ENCODE data around the gene TAS1R3.
A peak's percentile ranks its signal among the peaks of the same experiment; 100 is the strongest.

TAS1R3 gene

GRCh38 chr1:1285611-1286311, 45.3 kb upstream of the TAS1R3 start:
- Histone ChIP-seq H3K4me1 (ENCODE audit: control extremely low read depth in 1 of 4, control insufficient read depth in 4 of 4, insufficient read depth in 4 of 4, low read length in 3 of 4) (no peaks in the 10 kb centered on the region), H3K9me3 (ENCODE audit: control extremely low read depth in 1 of 5, control insufficient read depth in 4 of 5, insufficient read depth in 2 of 5, low read depth in 1 of 5, low read length in 4 of 5) (no peaks in the 10 kb centered on the region), H3K4me3 (ENCODE audit: control insufficient read depth in 1 of 7, extremely low read depth in 1 of 7, insufficient read depth in 4 of 7, low read depth in 2 of 7, low read length in 6 of 7) (no peak overlapping the region), H3K27ac (ENCODE audit: insufficient read depth in 1 of 2, low read depth in 1 of 2, low read length in 2 of 2, poor library complexity in 1 of 2, severe bottlenecking in 2 of 2) (no peak overlapping the region), H3K36me3 (ENCODE audit: control insufficient read depth in 4 of 4, insufficient read depth in 4 of 4, low read length in 3 of 4) (no peaks in the 10 kb centered on the region), H3K27me3 (replicated peaks in 2 of 5; ENCODE audit: control insufficient read depth in 4 of 5, insufficient read depth in 5 of 5, low read length in 4 of 5) (no peaks in the 10 kb centered on the region)
- CTCF ChIA-PET = no interaction called here
- POLR2A ChIA-PET = no interaction called here
- DNase-seq = no peak
- 82% methylated on average over 36 of the region's 37 CpGs for WGBS (ENCODE audit: insufficient coverage)

- DNase-seq = no peak
- ChIA-PET CTCF (interaction anchor here (0.7 to 1.5 kb wide), 5 partner anchors 11 to 165 kb away, joined by 3 to 4 read pairs (median 3); no protein-coding TSS in a partner anchor), POLR2A (no interaction called here)
- Histone ChIP-seq H3K4me1 (ENCODE audit: control extremely low read depth in 1 of 4, control insufficient read depth in 4 of 4, insufficient read depth in 4 of 4, low read length in 3 of 4) (no peaks in the 10 kb centered on the region), H3K27ac (ENCODE audit: insufficient read depth in 1 of 2, low read depth in 1 of 2, low read length in 2 of 2, poor library complexity in 1 of 2, severe bottlenecking in 2 of 2) (no peak overlapping the region), H3K27me3 (replicated peaks in 2 of 5; ENCODE audit: control insufficient read depth in 4 of 5, insufficient read depth in 5 of 5, low read length in 4 of 5) (no peaks in the 10 kb centered on the region), H3K9me3 (ENCODE audit: control extremely low read depth in 1 of 5, control insufficient read depth in 4 of 5, insufficient read depth in 2 of 5, low read depth in 1 of 5, low read length in 4 of 5) (no peaks in the 10 kb centered on the region), H3K4me3 (ENCODE audit: control insufficient read depth in 1 of 7, extremely low read depth in 1 of 7, insufficient read depth in 4 of 7, low read depth in 2 of 7, low read length in 6 of 7) (no peak overlapping the region), H3K36me3 (ENCODE audit: control insufficient read depth in 4 of 4, insufficient read depth in 4 of 4, low read length in 3 of 4) (no peaks in the 10 kb centered on the region)
- 85% methylated on average over 35 of the region's 50 CpGs for WGBS (ENCODE audit: insufficient coverage)
Observed at GRCh38 chr1:1286313-1287261, 44.5 kb upstream of the TAS1R3 start.

DNA sequence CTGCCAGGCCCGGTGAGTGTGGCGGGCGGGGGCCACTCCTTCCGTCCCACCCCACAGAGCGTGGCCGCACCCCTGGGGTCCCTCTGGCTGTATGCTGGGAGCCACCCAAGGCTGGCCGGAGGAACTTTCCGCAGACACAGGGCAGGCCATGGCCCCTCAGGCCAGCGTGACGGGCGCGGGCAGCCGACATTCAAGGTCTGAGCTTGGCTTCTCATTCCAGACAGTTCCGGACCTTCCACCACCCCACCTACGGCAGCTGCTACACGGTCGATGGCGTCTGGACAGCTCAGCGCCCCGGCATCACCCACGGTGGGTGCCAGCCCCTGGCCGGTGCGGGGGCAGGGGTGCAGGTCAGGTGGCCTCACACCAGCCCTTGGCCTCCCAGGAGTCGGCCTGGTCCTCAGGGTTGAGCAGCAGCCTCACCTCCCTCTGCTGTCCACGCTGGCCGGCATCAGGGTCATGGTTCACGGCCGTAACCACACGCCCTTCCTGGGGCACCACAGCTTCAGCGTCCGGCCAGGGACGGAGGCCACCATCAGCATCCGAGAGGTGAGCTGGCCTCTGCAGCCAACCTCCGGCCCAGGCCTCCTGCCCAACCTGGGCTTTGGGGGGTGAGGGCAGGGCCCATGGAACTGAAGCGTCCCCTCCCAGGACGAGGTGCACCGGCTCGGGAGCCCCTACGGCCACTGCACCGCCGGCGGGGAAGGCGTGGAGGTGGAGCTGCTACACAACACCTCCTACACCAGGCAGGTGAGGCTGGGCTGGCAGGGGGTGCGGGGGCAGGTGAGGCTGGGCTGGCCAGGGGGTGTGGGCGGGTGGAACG, 43.6 kb upstream of the TAS1R3 start:
- CTCF ChIA-PET = interaction anchor here (0.7 to 1.5 kb wide), 5 partner anchors 12 to 166 kb away, joined by 3 to 4 read pairs (median 3); no protein-coding TSS in a partner anchor

DNA sequence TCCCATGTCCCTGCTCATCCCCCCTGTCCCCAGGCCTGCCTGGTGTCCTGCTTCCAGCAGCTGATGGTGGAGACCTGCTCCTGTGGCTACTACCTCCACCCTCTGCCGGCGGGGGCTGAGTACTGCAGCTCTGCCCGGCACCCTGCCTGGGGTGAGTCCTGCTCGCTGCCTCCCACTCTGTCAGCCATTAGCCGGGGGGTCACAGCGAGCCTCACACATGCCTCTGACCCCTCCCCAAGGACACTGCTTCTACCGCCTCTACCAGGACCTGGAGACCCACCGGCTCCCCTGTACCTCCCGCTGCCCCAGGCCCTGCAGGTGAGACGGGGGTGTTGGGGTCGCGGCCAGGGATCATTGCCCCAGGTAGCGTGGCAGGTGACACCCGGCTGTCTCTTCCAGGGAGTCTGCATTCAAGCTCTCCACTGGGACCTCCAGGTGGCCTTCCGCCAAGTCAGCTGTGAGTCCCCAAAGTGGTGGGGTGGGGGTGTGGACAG, 40.8 kb upstream of the TAS1R3 start:
- DNase-seq = peak in 2 of 3 donors; percentile 60 to 69
- H3K4me1 ChIP-seq (ENCODE audit: control extremely low read depth in 1 of 4, control insufficient read depth in 4 of 4, insufficient read depth in 4 of 4, low read length in 3 of 4) = peaks cover 0 to 3% (median 0%) of the 10 kb centered on the region in 4 experiments
- POLR2A ChIA-PET = no interaction called here
- H3K36me3 ChIP-seq (ENCODE audit: control insufficient read depth in 4 of 4, insufficient read depth in 4 of 4, low read length in 3 of 4) = peaks cover 0 to 13% (median 0%) of the 10 kb centered on the region in 4 experiments
- 71% methylated on average over 10 of the region's 15 CpGs for WGBS (ENCODE audit: insufficient coverage)
- H3K9me3 ChIP-seq (ENCODE audit: control extremely low read depth in 1 of 5, control insufficient read depth in 4 of 5, insufficient read depth in 2 of 5, low read depth in 1 of 5, low read length in 4 of 5) = no peaks in the 10 kb centered on the region
- H3K4me3 ChIP-seq (ENCODE audit: control insufficient read depth in 1 of 7, extremely low read depth in 1 of 7, insufficient read depth in 4 of 7, low read depth in 2 of 7, low read length in 6 of 7) = no peak overlapping the region
- CTCF ChIA-PET = interaction anchor here (0.9 to 2.9 kb wide), 9 partner anchors 11 to 209 kb away, joined by 3 to 16 read pairs (median 4); partner anchors contain the start of gene UBE2J2
- no peak overlapping the region for H3K27ac ChIP-seq (ENCODE audit: insufficient read depth in 1 of 2, low read depth in 1 of 2, low read length in 2 of 2, poor library complexity in 1 of 2, severe bottlenecking in 2 of 2)
- no peaks in the 10 kb centered on the region for H3K27me3 ChIP-seq (replicated peaks in 2 of 5; ENCODE audit: control insufficient read depth in 4 of 5, insufficient read depth in 5 of 5, low read length in 4 of 5)

More for the DNA sequence above, 43.6 kb upstream of the TAS1R3 start:
- Histone ChIP-seq H3K9me3 (ENCODE audit: control extremely low read depth in 1 of 5, control insufficient read depth in 4 of 5, insufficient read depth in 2 of 5, low read depth in 1 of 5, low read length in 4 of 5) (no peaks in the 10 kb centered on the region), H3K4me3 (ENCODE audit: control insufficient read depth in 1 of 7, extremely low read depth in 1 of 7, insufficient read depth in 4 of 7, low read depth in 2 of 7, low read length in 6 of 7) (no peak overlapping the region), H3K27ac (ENCODE audit: insufficient read depth in 1 of 2, low read depth in 1 of 2, low read length in 2 of 2, poor library complexity in 1 of 2, severe bottlenecking in 2 of 2) (no peak overlapping the region), H3K36me3 (ENCODE audit: control insufficient read depth in 4 of 4, insufficient read depth in 4 of 4, low read length in 3 of 4) (no peaks in the 10 kb centered on the region), H3K27me3 (replicated peaks in 2 of 5; ENCODE audit: control insufficient read depth in 4 of 5, insufficient read depth in 5 of 5, low read length in 4 of 5) (no peaks in the 10 kb centered on the region), H3K4me1 (ENCODE audit: control extremely low read depth in 1 of 4, control insufficient read depth in 4 of 4, insufficient read depth in 4 of 4, low read length in 3 of 4) (no peaks in the 10 kb centered on the region)
- 92% methylated on average over 25 of the region's 46 CpGs for WGBS (ENCODE audit: insufficient coverage)
- POLR2A ChIA-PET = no interaction called here
- DNase-seq = no peak

DNA sequence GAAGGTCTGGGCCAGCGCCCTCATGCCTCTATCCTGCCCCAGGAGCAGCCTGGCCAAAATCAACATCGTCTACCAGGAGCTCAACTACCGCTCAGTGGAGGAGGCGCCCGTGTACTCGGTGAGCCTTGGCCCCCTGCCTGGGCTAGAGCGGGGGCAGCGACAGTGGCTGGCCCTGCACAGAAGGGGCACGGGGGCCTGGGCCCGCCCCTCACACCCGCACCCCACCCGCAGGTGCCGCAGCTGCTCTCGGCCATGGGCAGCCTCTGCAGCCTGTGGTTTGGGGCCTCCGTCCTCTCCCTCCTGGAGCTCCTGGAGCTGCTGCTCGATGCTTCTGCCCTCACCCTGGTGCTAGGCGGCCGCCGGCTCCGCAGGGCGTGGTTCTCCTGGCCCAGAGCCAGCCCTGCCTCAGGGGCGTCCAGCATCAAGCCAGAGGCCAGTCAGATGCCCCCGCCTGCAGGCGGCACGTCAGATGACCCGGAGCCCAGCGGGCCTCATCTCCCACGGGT, 40.0 kb upstream of the TAS1R3 start:
- 87% methylated on average over 25 of the region's 28 CpGs for WGBS (ENCODE audit: insufficient coverage)

More for the DNA sequence above, 40.0 kb upstream of the TAS1R3 start:
- ChIA-PET POLR2A (no interaction called here), CTCF (interaction anchor here (0.9 to 2.9 kb wide), 12 partner anchors 7 to 259 kb away, joined by 3 to 16 read pairs (median 4); partner anchors contain the start of gene UBE2J2)
- Histone ChIP-seq H3K36me3 (ENCODE audit: control insufficient read depth in 4 of 4, insufficient read depth in 4 of 4, low read length in 3 of 4) (peaks cover 0 to 20% (median 3%) of the 10 kb centered on the region in 4 experiments), H3K4me3 (ENCODE audit: control insufficient read depth in 1 of 7, extremely low read depth in 1 of 7, insufficient read depth in 4 of 7, low read depth in 2 of 7, low read length in 6 of 7) (no peak overlapping the region), H3K4me1 (ENCODE audit: control extremely low read depth in 1 of 4, control insufficient read depth in 4 of 4, insufficient read depth in 4 of 4, low read length in 3 of 4) (peaks cover 0 to 3% (median 0%) of the 10 kb centered on the region in 4 experiments), H3K27me3 (replicated peaks in 2 of 5; ENCODE audit: control insufficient read depth in 4 of 5, insufficient read depth in 5 of 5, low read length in 4 of 5) (no peaks in the 10 kb centered on the region), H3K9me3 (ENCODE audit: control extremely low read depth in 1 of 5, control insufficient read depth in 4 of 5, insufficient read depth in 2 of 5, low read depth in 1 of 5, low read length in 4 of 5) (no peaks in the 10 kb centered on the region), H3K27ac (ENCODE audit: insufficient read depth in 1 of 2, low read depth in 1 of 2, low read length in 2 of 2, poor library complexity in 1 of 2, severe bottlenecking in 2 of 2) (no peak overlapping the region)
- no peak for DNase-seq
